Stomach (tissue), 9 donors: ENCODE measurements around the gene B3GLCT. TPM values are rescaled to one million over a fixed set of nuclear protein-coding genes. Genes with fewer than 3 reads are reported as not detected.

Source experiments
- DNase-seq, 2 donors: peaks; one replicate each; pipeline versions ENCODE4 v3.0.0 to v3.0.0-alpha.2; 2013 to 2019
- H3K27ac ChIP-seq, 5 donors: fragments of 200-600 bp in 4 of 5; sonication (generic) in 4 of 5; one replicate each; pipeline ENCODE4 v1.5.1; 2013 to 2019; ENCODE audit warnings: mild to moderate bottlenecking in 1 of 5, moderate library complexity in 1 of 5
- H3K27me3 ChIP-seq, 3 donors: fragments of 200-600 bp; sonication (generic); one replicate each; pipeline ENCODE4 v1.5.1; 2017 to 2019; ENCODE audit warnings: mixed run types in 1 of 3
- H3K36me3 ChIP-seq, 4 donors: fragments of 200-600 bp; sonication (generic); 1 replicate in 3 of 4; 2 replicates in 1 of 4; pipeline ENCODE4 v1.5.1; 2016 to 2019
- H3K4me1 ChIP-seq, 4 donors: fragments of 200-600 bp; sonication (generic); one replicate each; pipeline ENCODE4 v1.5.1; 2016 to 2019
- H3K4me3 ChIP-seq, 4 donors: fragments of 200-600 bp; sonication (generic) in 3 of 4; one replicate each; pipeline ENCODE4 v1.5.1; 2016 to 2019; ENCODE audit warnings: mild to moderate bottlenecking in 1 of 4
- H3K9me3 ChIP-seq, 4 donors: fragments of 200-600 bp; sonication (generic); one replicate each; pipeline ENCODE4 v1.5.1; 2016 to 2019
- EP300 ChIP-seq: sonication (generic); formaldehyde crosslinking; IDR thresholded peaks from one replicate; pipeline ENCODE4 v1.6.1; 2017; ENCODE audit warnings: antibody characterized with exemption
- POLR2A ChIP-seq, 4 donors: fragments of 450-650 bp; IDR thresholded peaks; one replicate each; pipeline ENCODE4 v1.6.1; 2016; ENCODE audit warnings: antibody characterized with exemption in 4 of 4, control low read depth in 2 of 4, mild to moderate bottlenecking in 1 of 4, moderate library complexity in 1 of 4
- POLR2AphosphoS5 ChIP-seq, 3 donors: sonication (generic); formaldehyde crosslinking; IDR thresholded peaks; one replicate each; pipeline ENCODE4 v1.6.1; 2016; ENCODE audit warnings: antibody characterized with exemption in 3 of 3
- WGBS, 5 donors: extraction: QIAGEN DNeasy Blood & Tissue Kit in 3 of 5; methylation state at CpG; one replicate each; pipeline versions ENCODE4 v1.1.5 to v1.1.7; 2013 to 2018; 5-methylcytosine and 5-hydroxymethylcytosine counted together
- intact Hi-C: fragments of 100-400 bp; cut with DNase I; formaldehyde crosslinking; loops from one replicate; pipeline ENCODE4 v1.15.1; 2023; ENCODE audit warnings: low total_unique reads
- polyA plus RNA-seq, 3 donors: library from polyadenylated mRNA; stranded (reverse); fragments of 200-250 nt; gene quantifications; one replicate each; pipeline ENCODE4 v1.2.3, GENCODE V29; 2013
- total RNA-seq, 5 donors: library from RNA; depleted of rRNA; stranded (reverse); fragments of >200 nt; gene quantifications; one replicate each; pipeline versions ENCODE4 v1.1.0 to v1.2.3, GENCODE V29; 2014 to 2016
- TF ChIP-seq, protein P1 (sequence below), 7 experiments: fragments of 450-650 bp in 4 of 7; fragments of 200-600 bp in 3 of 7; sonication (generic) in 3 of 7; IDR thresholded peaks; one replicate each; pipeline ENCODE4 v1.5.1; 2016 to 2019; ENCODE audit warnings: antibody characterized with exemption in 7 of 7, control low read depth in 2 of 7, mild to moderate bottlenecking in 1 of 7
- donor health status: healthy with polysubstance abuse.
- donor health status: Bipolar disorder and iron deficiency.
- donor health status: healthy.

Gene B3GLCT
- total and polyA plus RNA-seq, 8 donors: 0.76 to 16.1 (median 6.4) TPM; not detected in 2

DNA sequence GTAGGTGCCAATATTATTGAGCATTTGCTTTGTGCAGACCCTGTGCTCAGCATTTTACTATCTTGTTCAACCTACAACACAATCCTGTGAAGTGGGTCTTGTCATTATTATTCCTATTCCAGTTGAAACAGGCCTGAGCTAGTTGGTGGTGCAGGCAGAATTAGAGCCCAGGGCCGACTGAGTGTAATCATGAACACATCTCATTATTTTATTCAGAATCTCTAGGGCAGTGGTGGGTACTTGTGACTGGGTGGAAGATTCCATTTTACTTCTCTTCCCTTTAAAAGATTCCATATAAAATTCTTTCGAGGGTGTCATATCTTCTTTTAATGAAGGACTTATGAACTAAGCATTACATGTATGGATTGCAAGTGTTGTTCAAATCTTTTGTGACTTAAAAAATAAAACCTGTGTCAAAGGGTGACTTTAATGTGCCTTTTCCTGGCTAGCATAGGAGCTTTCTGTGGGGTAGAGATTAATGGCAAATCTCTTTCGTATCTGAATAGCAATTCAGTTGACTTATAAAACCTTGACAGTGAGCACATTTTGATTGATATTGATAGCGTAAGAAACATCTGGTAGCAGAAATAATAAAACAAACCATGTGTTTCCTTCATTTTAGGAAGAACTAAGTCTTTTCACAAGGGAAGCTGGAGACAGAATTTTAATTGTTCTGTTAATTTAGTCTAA is 20.3 kb downstream of the B3GLCT start:
- H3K9me3 ChIP-seq: no peaks in the 10 kb centered on the region
- no peak overlapping the region for H3K27ac ChIP-seq
- H3K27me3 ChIP-seq: no peaks in the 10 kb centered on the region
- peaks cover 0 to 8% (median 0%) of the 10 kb centered on the region in 4 donors for H3K36me3 ChIP-seq
- DNase-seq: no peak
- TF ChIP-seq, protein P1, sequence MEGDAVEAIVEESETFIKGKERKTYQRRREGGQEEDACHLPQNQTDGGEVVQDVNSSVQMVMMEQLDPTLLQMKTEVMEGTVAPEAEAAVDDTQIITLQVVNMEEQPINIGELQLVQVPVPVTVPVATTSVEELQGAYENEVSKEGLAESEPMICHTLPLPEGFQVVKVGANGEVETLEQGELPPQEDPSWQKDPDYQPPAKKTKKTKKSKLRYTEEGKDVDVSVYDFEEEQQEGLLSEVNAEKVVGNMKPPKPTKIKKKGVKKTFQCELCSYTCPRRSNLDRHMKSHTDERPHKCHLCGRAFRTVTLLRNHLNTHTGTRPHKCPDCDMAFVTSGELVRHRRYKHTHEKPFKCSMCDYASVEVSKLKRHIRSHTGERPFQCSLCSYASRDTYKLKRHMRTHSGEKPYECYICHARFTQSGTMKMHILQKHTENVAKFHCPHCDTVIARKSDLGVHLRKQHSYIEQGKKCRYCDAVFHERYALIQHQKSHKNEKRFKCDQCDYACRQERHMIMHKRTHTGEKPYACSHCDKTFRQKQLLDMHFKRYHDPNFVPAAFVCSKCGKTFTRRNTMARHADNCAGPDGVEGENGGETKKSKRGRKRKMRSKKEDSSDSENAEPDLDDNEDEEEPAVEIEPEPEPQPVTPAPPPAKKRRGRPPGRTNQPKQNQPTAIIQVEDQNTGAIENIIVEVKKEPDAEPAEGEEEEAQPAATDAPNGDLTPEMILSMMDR (IDR thresholded peaks at IDR 0.05): no peak
- no peak for TF ChIP-seq POLR2A (IDR thresholded peaks at IDR 0.05)
- no peak for TF ChIP-seq POLR2AphosphoS5 (IDR thresholded peaks at IDR 0.05)
- no peak for TF ChIP-seq EP300
- intact Hi-C loops: no loop called here
- H3K4me1 ChIP-seq: no peaks in the 10 kb centered on the region
- H3K4me3 ChIP-seq: no peak overlapping the region
- 83 to 90% (median 88%) methylated on average over 4 of the region's 4 CpGs for WGBS, 5 donors

DNA sequence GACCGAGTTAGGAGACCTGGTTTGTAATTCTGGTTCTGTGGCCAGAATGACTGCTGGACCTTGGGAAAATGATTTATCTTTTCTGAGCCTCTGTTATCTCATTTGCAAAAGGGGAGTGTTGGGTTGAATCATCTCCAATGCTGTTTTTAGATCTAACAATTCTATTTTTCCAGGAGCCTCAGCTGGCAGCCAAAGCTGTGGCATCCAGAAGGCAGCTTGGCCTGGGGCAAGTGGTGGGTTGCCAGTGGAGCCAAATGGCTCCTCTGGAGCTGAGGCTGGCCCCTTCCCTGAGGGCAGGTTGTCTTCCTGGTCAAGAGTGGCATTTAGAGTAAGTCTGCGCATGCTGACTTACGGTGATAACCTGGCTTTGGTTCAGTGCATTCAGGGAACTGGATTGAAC is 21.3 kb downstream of the B3GLCT start:
- TF ChIP-seq, protein P1 (IDR thresholded peaks at IDR 0.05): no peak
- TF ChIP-seq POLR2A (IDR thresholded peaks at IDR 0.05) (no peak), EP300 (no peak), POLR2AphosphoS5 (IDR thresholded peaks at IDR 0.05) (no peak)

DNA sequence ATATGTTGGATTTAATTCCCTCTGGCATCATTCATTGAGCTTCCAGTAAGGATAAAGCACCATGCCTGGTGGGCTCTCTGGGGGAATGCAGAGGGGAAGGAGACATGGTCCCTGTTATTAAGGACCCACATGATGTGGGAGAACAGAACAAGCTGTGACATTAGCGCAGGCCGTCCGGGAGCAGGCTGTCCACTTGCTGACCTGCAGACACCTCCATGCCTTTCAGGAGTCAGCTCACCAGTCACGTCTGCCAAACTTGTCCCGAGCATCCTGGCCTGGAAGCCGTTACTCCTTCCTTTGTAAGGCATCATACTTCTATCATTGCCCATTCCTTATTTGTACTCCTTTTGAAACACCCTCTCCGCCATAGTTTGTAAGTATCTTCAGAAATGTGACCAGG is 23.4 kb downstream of the B3GLCT start:
- no peak overlapping the region for H3K4me3 ChIP-seq
- intact Hi-C loops: no loop called here
- WGBS, 5 donors: 85 to 95% (median 91%) methylated on average over 7 of the region's 7 CpGs
- H3K9me3 ChIP-seq: no peaks in the 10 kb centered on the region
- peaks cover 0 to 8% (median 0%) of the 10 kb centered on the region in 4 donors for H3K36me3 ChIP-seq
- TF ChIP-seq EP300 (no peak), POLR2A (IDR thresholded peaks at IDR 0.05) (no peak), POLR2AphosphoS5 (IDR thresholded peaks at IDR 0.05) (no peak)
- TF ChIP-seq, protein P1 (IDR thresholded peaks at IDR 0.05): no peak
- H3K4me1 ChIP-seq: no peaks in the 10 kb centered on the region
- H3K27me3 ChIP-seq: no peaks in the 10 kb centered on the region
- DNase-seq: no peak
- H3K27ac ChIP-seq: no peak overlapping the region

More for the DNA sequence above, 21.3 kb downstream of the B3GLCT start:
- peaks cover 0 to 8% (median 0%) of the 10 kb centered on the region in 4 donors for H3K36me3 ChIP-seq
- no peak overlapping the region for H3K27ac ChIP-seq
- H3K9me3 ChIP-seq: no peaks in the 10 kb centered on the region
- 85 to 100% (median 99%) methylated on average over 3 of the region's 3 CpGs for WGBS, 5 donors
- no peak overlapping the region for H3K4me3 ChIP-seq
- no peak for DNase-seq
- H3K27me3 ChIP-seq: no peaks in the 10 kb centered on the region
- intact Hi-C loops: no loop called here
- H3K4me1 ChIP-seq: no peaks in the 10 kb centered on the region

DNA sequence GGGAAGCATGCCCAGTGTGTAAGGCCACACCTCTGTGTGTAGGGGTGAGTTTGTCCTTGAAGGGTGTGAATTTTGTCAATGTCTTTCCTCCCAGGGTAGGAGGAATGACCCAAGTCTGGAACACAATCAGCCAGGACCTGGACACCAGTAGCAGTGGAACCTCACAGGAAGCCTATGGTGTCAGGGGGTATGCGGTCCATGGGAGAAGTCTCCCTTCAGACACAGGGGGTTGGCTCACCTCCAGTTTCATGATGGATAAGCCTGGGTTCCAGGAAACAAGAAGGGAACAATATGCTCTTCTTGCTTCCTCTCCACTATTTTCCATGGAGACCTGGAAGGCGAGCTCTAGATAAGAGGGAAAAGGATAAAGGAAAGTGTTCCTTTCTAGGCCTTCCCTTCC is 23.9 kb downstream of the B3GLCT start:
- peaks cover 0 to 8% (median 0%) of the 10 kb centered on the region in 4 donors for H3K36me3 ChIP-seq
- H3K9me3 ChIP-seq: no peaks in the 10 kb centered on the region
- H3K27ac ChIP-seq: no peak overlapping the region
- TF ChIP-seq POLR2A (IDR thresholded peaks at IDR 0.05) (no peak), POLR2AphosphoS5 (IDR thresholded peaks at IDR 0.05) (no peak), EP300 (no peak)
- TF ChIP-seq, protein P1 (IDR thresholded peaks at IDR 0.05): no peak
- no peaks in the 10 kb centered on the region for H3K27me3 ChIP-seq
- H3K4me3 ChIP-seq: no peak overlapping the region
- 67 to 87% (median 82%) methylated on average over 2 of the region's 2 CpGs for WGBS, 5 donors
- no peak for DNase-seq
- intact Hi-C loops: no loop called here
- no peaks in the 10 kb centered on the region for H3K4me1 ChIP-seq
